CD14-positive monocyte (primary cell): ENCODE data around the gene PDGFD. TPM values are rescaled to one million over a fixed set of nuclear protein-coding genes. Genes with fewer than 3 reads are reported as not detected.

ENCODE experiments used
- DNase-seq, 3 donors: peaks; one replicate each; pipeline ENCODE4 v3.0.0-alpha.2; 2011 to 2022
- H2AFZ ChIP-seq: 2 replicates; pipeline ENCODE4 v1.6.0; 2012; ENCODE audit warnings: mild to moderate bottlenecking, low read depth, low read length, inconsistent platforms; ENCODE audit not compliant: insufficient read depth, poor library complexity, severe bottlenecking
- H3K27ac ChIP-seq, 2 donors: 1 replicate in 1 of 2; 2 replicates in 1 of 2; pipeline ENCODE4 v1.5.1; 2012 to 2013; ENCODE audit warnings: low read length in 2 of 2, control low read depth in 1 of 2, inconsistent platforms in 1 of 2, low read depth in 1 of 2, mild to moderate bottlenecking in 1 of 2
- H3K27me3 ChIP-seq, 2 donors: one replicate each; pipeline versions ENCODE4 v1.6.0 to v1.6.1; 2011 to 2013; ENCODE audit warnings: low read length in 2 of 2; ENCODE audit not compliant: control insufficient read depth in 2 of 2, insufficient read depth in 2 of 2
- H3K36me3 ChIP-seq, 2 donors: replicated peaks in 1 of 2; 1 replicate in 1 of 2; 2 replicates in 1 of 2; pipeline versions ENCODE4 v1.5.1 to v1.6.1; 2012 to 2013; ENCODE audit warnings: low read length in 2 of 2, control low read depth in 1 of 2, inconsistent platforms in 1 of 2, mild to moderate bottlenecking in 1 of 2; ENCODE audit not compliant: insufficient read depth in 2 of 2, control insufficient read depth in 1 of 2
- H3K4me1 ChIP-seq, 2 donors: 1 replicate in 1 of 2; 2 replicates in 1 of 2; pipeline versions ENCODE4 v1.5.1 to v1.6.1; 2012 to 2013; ENCODE audit warnings: low read length in 2 of 2, control low read depth in 1 of 2, inconsistent platforms in 1 of 2, mild to moderate bottlenecking in 1 of 2, moderate library complexity in 1 of 2; ENCODE audit not compliant: insufficient read depth in 2 of 2, control insufficient read depth in 1 of 2
- H3K4me2 ChIP-seq: replicated peaks from 2 replicates; pipeline ENCODE3; 2012; ENCODE audit warnings: low read length, moderate library complexity, mild to moderate bottlenecking; ENCODE audit not compliant: poor library complexity, severe bottlenecking; ENCODE audit errors: extremely low read depth
- H3K4me3 ChIP-seq, 3 experiments: fragments of 200-600 bp in 1 of 3; sonication (generic) in 1 of 3; replicated peaks in 1 of 3; 1 replicate in 2 of 3; 2 replicates in 1 of 3; pipeline ENCODE4 v1.5.1; 2011 to 2013; ENCODE audit warnings: low read length in 3 of 3, mild to moderate bottlenecking in 3 of 3, control low read depth in 2 of 3, low read depth in 2 of 3, inconsistent platforms in 1 of 3, moderate library complexity in 1 of 3
- H3K79me2 ChIP-seq: 2 replicates; pipeline ENCODE4 v1.6.0; 2012; ENCODE audit warnings: mild to moderate bottlenecking, control low read depth, inconsistent platforms, low read length, moderate library complexity; ENCODE audit not compliant: insufficient read depth
- H3K9ac ChIP-seq: 2 replicates; pipeline ENCODE4 v1.6.0; 2017; ENCODE audit warnings: low read length, mild to moderate bottlenecking; ENCODE audit not compliant: insufficient read depth, poor library complexity, severe bottlenecking
- H3K9me3 ChIP-seq, 2 donors: replicated peaks in 1 of 2; 1 replicate in 1 of 2; 2 replicates in 1 of 2; pipeline versions ENCODE4 v1.5.1 to v1.6.1; 2012 to 2013; ENCODE audit warnings: low read length in 2 of 2, control low read depth in 1 of 2; ENCODE audit not compliant: control insufficient read depth in 1 of 2, insufficient read depth in 1 of 2
- H4K20me1 ChIP-seq: 2 replicates; pipeline ENCODE4 v1.6.0; 2012; ENCODE audit warnings: mild to moderate bottlenecking, low read length, control low read depth, moderate library complexity; ENCODE audit not compliant: insufficient read depth
- H3K27ac Mint-ChIP-seq, 7 donors: one replicate each; pipeline ENCODE4 v1.8.0; 2020; ENCODE audit warnings: mild to moderate bottlenecking in 7 of 7, mixed read lengths in 7 of 7, moderate library complexity in 6 of 7, inconsistent platforms in 2 of 7
- H3K27me3 Mint-ChIP-seq, 3 donors: one replicate each; pipeline ENCODE4 v1.8.0; 2021 to 2022; ENCODE audit warnings: low read depth in 3 of 3, mild to moderate bottlenecking in 3 of 3, mixed read lengths in 3 of 3, moderate library complexity in 3 of 3, inconsistent platforms in 1 of 3
- H3K36me3 Mint-ChIP-seq, 2 donors: one replicate each; pipeline ENCODE4 v1.8.0; 2020; ENCODE audit warnings: mixed read lengths in 2 of 2, inconsistent platforms in 1 of 2, mild to moderate bottlenecking in 1 of 2
- H3K4me1 Mint-ChIP-seq: one replicate; pipeline ENCODE4 v1.8.0; 2020; ENCODE audit warnings: mild to moderate bottlenecking, mixed read lengths
- H3K4me3 Mint-ChIP-seq, 2 donors: one replicate each; pipeline ENCODE4 v1.8.0; 2020; ENCODE audit warnings: mild to moderate bottlenecking in 2 of 2, mixed read lengths in 2 of 2, moderate library complexity in 1 of 2
- H3K9me3 Mint-ChIP-seq, 7 donors: one replicate each; pipeline ENCODE4 v1.8.0; 2020 to 2022; ENCODE audit warnings: mixed read lengths in 7 of 7, mild to moderate bottlenecking in 6 of 7, moderate library complexity in 6 of 7, inconsistent platforms in 2 of 7
- WGBS: methylation state at CpG from one replicate; pipeline ENCODE4 v1.1.5; 2013; ENCODE audit warnings: missing lambda C conversion rate; ENCODE audit not compliant: insufficient coverage; 5-methylcytosine and 5-hydroxymethylcytosine counted together
- intact Hi-C, 2 donors: fragments of 100-400 bp; cut with micrococcal nuclease; formaldehyde crosslinking; loops; one replicate each; pipeline versions ENCODE4 v1.15.0 to v1.15.1; 2023
- polyA plus RNA-seq, 3 donors: library from polyadenylated mRNA; depleted of rRNA in 1 of 3; unstranded in 2 of 3; stranded (reverse) in 1 of 3; fragments of 300-500 nt in 2 of 3; fragments of >200 nt in 1 of 3; fragmentation: Illumina TruSeq in 2 of 3; gene quantifications; 1 replicate in 2 of 3; 2 replicates in 1 of 3; pipeline ENCODE4 v1.2.3, GENCODE V29; 2012 to 2021
- TF ChIP-seq, protein P1 (sequence below): fragments of 200-600 bp; IDR thresholded peaks from one replicate; pipeline ENCODE4 v1.8.0; 2022; ENCODE audit warnings: antibody characterized with exemption, mild to moderate bottlenecking

The PDGFD gene
- polyA plus RNA-seq, 3 donors, result 0.05 to 0.15 TPM; not detected in 1

GRCh38 chr11:103997082-103997481 lies 166.9 kb downstream of the PDGFD start:
- Histone ChIP-seq H3K9me3 (no peaks in the 10 kb centered on the region), H4K20me1 (no peaks in the 10 kb centered on the region), H3K9ac (no peak overlapping the region), H3K4me1 (no peaks in the 10 kb centered on the region), H3K4me2 (no peak overlapping the region), H3K4me3 (no peak overlapping the region), H3K79me2 (no peaks in the 10 kb centered on the region), H3K27me3 (no peaks in the 10 kb centered on the region), H3K27ac (no peak overlapping the region), H3K36me3 (no peaks in the 10 kb centered on the region), H2AFZ (no peak overlapping the region)
- no peaks in the 10 kb centered on the region for H3K4me1 Mint-ChIP-seq
- WGBS, result 86% methylated on average over 1 of the region's 1 CpG
- H3K4me3 Mint-ChIP-seq, result no peak overlapping the region
- no peaks in the 10 kb centered on the region for H3K36me3 Mint-ChIP-seq
- DNase-seq, result no peak
- no peaks in the 10 kb centered on the region for H3K27me3 Mint-ChIP-seq
- H3K27ac Mint-ChIP-seq, result no peak overlapping the region
- TF ChIP-seq, protein P1, sequence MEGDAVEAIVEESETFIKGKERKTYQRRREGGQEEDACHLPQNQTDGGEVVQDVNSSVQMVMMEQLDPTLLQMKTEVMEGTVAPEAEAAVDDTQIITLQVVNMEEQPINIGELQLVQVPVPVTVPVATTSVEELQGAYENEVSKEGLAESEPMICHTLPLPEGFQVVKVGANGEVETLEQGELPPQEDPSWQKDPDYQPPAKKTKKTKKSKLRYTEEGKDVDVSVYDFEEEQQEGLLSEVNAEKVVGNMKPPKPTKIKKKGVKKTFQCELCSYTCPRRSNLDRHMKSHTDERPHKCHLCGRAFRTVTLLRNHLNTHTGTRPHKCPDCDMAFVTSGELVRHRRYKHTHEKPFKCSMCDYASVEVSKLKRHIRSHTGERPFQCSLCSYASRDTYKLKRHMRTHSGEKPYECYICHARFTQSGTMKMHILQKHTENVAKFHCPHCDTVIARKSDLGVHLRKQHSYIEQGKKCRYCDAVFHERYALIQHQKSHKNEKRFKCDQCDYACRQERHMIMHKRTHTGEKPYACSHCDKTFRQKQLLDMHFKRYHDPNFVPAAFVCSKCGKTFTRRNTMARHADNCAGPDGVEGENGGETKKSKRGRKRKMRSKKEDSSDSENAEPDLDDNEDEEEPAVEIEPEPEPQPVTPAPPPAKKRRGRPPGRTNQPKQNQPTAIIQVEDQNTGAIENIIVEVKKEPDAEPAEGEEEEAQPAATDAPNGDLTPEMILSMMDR, result no peak
- H3K9me3 Mint-ChIP-seq, result peaks cover 0 to 3% (median 0%) of the 10 kb centered on the region in 7 donors
- intact Hi-C loops, result no loop called here

- no peaks in the 10 kb centered on the region for H3K4me1 Mint-ChIP-seq
- no peak overlapping the region for H3K27ac Mint-ChIP-seq
- no CpG with 5 or more reads among the region's 4 CpGs for WGBS
Measured at GRCh38 chr11:103995896-103996295, 168.1 kb downstream of the PDGFD start.

More at GRCh38 chr11:103995896-103996295, 168.1 kb downstream of the PDGFD start:
- no peaks in the 10 kb centered on the region for H3K27me3 Mint-ChIP-seq
- Histone ChIP-seq H3K27ac (no peak overlapping the region), H4K20me1 (no peaks in the 10 kb centered on the region), H3K9me3 (no peaks in the 10 kb centered on the region), H3K4me3 (no peak overlapping the region), H3K79me2 (no peaks in the 10 kb centered on the region), H3K27me3 (no peaks in the 10 kb centered on the region), H3K4me1 (no peaks in the 10 kb centered on the region), H3K4me2 (no peak overlapping the region), H2AFZ (no peak overlapping the region), H3K9ac (no peak overlapping the region), H3K36me3 (no peaks in the 10 kb centered on the region)
- TF ChIP-seq, protein P1, result no peak
- H3K36me3 Mint-ChIP-seq, result no peaks in the 10 kb centered on the region
- DNase-seq, result no peak
- intact Hi-C loops, result no loop called here
- no peak overlapping the region for H3K4me3 Mint-ChIP-seq
- peaks cover 0 to 2% (median 0%) of the 10 kb centered on the region in 7 donors for H3K9me3 Mint-ChIP-seq
